ENCODE data around the gene NR5A2.

- TF ChIP-seq SUZ12 (IDR thresholded peaks at IDR 0.05) (no peak), BHLHE40 (IDR thresholded peaks at IDR 0.05; ENCODE audit: borderline replicate concordance) (no peak), FOXK2 (IDR thresholded peaks at IDR 0.05) (no peak), CTBP1 (IDR thresholded peaks at IDR 0.05; ENCODE audit: borderline replicate concordance) (no peak), ZNF384 (IDR thresholded peaks at IDR 0.05) (no peak), SP1 (IDR thresholded peaks at IDR 0.05) (no peak)
These were observed 115.8 kb downstream of the NR5A2 start for GRCh38 chr1:200143347-200143746.

Measured in HEK293T (cell line).